C4-2B (cell line): ENCODE results near the gene CLDN9.

Experiments used
- H3K27ac ChIP-seq: fragments of 450-650 bp; 2 replicates; pipeline ENCODE4 v1.5.1; 2017
- ZFX ChIP-seq: fragments of 450-650 bp; IDR thresholded peaks from 2 replicates; pipeline ENCODE4 v1.6.1; 2017
- TF ChIP-seq, protein P1 (sequence below): fragments of 450-650 bp; conservative IDR thresholded peaks from 2 replicates; pipeline ENCODE4 v1.5.1; 2017; ENCODE audit warnings: mild to moderate bottlenecking

CLDN9 gene

DNA sequence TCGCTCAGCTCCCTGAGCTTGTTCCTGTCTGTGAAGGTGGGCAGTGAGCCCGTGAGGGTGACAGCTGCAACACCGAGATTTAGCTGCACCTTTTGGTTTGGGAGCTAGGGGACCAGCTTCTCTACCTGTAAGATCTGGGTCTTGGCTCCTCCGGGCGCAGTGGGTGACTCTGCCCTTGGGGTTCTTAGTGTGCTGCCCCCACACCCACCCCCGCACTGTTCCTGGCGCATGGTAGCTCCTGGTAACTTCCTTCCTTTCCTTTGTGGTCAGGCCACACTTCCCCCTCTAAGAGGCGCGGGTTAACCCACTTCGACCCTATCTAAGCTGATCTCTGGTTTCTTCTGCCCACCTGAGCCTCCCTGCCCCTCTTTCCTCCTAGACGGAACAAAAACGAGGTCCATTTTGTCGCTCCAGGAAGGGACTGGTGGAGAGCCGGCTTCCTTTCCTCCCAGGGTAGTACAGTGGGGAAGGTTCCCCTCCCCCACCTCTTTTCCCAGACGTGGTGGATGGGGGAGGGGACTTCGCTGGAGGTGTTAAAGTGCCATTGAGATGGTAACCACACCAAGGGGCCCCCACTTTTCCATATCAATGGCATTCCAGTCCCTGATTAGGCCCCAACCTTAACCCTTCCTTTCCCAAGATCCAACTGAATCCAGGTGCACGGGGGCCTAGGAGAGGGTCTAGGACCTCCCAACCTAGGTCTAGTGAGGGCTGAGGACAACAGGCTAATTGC, 4.6 kb upstream of the CLDN9 start:
- no peak overlapping the region for H3K27ac ChIP-seq
- TF ChIP-seq, protein P1, sequence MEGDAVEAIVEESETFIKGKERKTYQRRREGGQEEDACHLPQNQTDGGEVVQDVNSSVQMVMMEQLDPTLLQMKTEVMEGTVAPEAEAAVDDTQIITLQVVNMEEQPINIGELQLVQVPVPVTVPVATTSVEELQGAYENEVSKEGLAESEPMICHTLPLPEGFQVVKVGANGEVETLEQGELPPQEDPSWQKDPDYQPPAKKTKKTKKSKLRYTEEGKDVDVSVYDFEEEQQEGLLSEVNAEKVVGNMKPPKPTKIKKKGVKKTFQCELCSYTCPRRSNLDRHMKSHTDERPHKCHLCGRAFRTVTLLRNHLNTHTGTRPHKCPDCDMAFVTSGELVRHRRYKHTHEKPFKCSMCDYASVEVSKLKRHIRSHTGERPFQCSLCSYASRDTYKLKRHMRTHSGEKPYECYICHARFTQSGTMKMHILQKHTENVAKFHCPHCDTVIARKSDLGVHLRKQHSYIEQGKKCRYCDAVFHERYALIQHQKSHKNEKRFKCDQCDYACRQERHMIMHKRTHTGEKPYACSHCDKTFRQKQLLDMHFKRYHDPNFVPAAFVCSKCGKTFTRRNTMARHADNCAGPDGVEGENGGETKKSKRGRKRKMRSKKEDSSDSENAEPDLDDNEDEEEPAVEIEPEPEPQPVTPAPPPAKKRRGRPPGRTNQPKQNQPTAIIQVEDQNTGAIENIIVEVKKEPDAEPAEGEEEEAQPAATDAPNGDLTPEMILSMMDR, result no peak
- TF ChIP-seq ZFX, result no peak

DNA sequence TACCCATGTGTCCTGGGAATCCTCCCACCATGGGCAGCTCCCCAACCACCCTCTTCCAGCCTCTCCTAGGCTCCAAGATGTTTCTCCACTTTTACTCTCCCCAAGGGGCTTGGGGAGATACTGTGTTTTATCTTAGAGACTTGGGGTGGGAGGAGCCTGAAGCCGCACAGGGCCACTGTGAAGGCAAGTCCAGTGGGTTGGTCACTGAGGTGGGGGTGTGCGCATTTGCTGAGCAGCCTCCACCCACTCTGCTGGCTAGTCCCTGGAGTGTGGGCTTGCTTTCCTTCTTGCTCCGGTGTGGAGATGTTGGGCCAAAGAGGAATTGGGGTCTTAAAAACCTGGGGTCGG, 4.1 kb upstream of the CLDN9 start:
- no peak for TF ChIP-seq ZFX
- TF ChIP-seq, protein P1, result no peak
- H3K27ac ChIP-seq, result no peak overlapping the region

DNA sequence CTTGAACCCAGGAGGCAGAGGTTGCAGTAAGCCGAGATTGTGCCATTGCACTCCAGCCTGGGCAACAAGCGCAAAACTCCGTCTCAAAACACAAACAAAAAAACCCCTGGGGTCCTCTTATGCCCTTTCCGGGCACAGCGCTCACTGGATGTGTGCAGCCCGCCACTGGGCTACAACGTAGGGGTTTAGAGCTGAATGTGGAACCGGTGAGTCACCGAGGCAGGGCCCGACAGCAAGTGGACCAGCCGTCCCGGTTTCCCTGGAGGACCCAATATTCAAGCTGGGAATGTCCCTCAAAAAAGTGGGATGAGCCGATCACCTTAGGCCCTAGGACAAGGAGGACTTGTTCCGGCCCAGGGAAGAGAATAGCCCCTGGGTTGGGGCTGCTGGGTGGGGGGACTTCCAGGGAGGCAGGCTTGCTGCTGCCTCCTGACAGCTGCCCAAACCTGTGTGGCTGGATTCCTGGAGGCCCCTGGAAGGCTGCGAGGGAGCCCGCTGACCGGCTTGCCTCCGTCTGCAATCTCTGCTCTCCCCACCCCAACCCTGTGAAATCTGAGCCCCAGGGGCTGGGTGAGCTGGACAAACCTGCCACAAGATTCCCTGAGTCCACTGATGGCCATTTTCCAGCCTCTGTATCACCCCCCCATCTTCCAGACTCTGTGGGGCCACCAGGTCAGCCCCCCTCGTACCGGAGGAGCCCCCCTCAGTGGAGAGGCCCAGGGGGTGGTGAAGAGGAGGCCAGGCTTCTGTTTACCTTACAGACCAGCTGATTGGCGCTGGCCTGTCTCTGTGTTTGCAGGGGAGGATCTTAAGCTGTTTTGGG, 2.9 kb upstream of the CLDN9 start:
- peak overlapping the region; percentile 25; the same call in 1 of the 2 replicates for H3K27ac ChIP-seq
- TF ChIP-seq, protein P1, result no peak
- TF ChIP-seq ZFX, result no peak

DNA sequence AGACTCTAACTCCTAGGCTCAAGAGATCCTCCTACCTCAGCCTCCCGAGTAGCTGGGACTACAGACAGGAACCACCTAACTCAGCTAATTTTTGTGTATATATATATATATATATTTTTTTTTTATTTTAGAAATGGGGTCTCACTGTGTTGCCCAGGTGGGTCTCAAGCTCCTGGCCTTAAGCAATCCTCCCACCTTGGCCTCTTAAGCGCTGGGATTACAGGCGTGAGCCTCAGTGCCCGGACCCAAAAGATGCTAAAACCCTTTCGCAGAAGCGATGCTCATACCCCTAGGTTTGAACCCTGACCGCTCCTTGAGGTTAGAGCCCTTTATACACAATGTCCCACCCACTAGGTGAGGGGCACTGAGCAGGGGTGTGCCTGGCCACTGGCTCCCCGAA, 2.2 kb upstream of the CLDN9 start:
- TF ChIP-seq, protein P1, result no peak
- TF ChIP-seq ZFX, result no peak
- H3K27ac ChIP-seq, result no peak overlapping the region

DNA sequence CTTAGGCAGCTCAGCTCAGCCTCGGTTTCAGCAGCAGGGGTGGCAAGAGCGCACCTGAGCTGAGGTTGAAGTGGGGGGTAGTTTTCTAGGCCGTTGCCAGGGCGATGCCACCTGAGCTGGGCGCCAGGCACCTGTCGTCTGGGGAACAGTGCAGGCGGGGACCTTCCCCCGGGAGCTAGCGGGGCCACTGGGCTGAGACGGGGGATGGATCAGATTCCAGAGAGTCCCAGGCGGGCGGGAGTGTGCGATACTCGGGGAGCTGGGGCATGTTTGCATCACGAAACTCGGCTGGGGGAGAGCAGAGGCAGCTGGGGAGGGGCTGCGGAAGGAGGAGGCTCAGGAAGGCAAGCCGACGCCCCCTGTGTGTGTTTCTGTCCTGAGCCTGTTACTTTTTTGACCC, 477 bp upstream of the CLDN9 start:
- H3K27ac ChIP-seq, result no peak overlapping the region
- no peak for TF ChIP-seq ZFX
- TF ChIP-seq, protein P1, result no peak

DNA sequence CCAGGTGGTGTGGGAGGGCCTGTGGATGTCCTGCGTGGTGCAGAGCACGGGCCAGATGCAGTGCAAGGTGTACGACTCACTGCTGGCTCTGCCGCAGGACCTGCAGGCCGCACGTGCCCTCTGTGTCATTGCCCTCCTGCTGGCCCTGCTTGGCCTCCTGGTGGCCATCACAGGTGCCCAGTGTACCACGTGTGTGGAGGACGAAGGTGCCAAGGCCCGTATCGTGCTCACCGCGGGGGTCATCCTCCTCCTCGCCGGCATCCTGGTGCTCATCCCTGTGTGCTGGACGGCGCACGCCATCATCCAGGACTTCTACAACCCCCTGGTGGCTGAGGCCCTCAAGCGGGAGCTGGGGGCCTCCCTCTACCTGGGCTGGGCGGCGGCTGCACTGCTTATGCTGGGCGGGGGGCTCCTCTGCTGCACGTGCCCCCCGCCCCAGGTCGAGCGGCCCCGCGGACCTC, 798 bp downstream of the CLDN9 start:
- H3K27ac ChIP-seq, result no peak overlapping the region

More for the DNA sequence above, 798 bp downstream of the CLDN9 start:
- no peak for TF ChIP-seq ZFX
- TF ChIP-seq, protein P1, result no peak
